ENCODE measurements around the gene CYP24A1. TPM values are rescaled to one million over a fixed set of nuclear protein-coding genes. Genes with fewer than 3 reads are reported as not detected.
A peak's percentile ranks its signal among the peaks of the same experiment; 100 is the strongest.
"Not testable (repeated sequence)": the region's sequence is repeated elsewhere in the genome, so short reads cannot be mapped to it uniquely, and the experiment has no call there.

The CYP24A1 gene
- total RNA-seq, 1 donor from 2014 or later, result not detected

GRCh38 chr20:54134445-54135220 lies 39.2 kb downstream of the CYP24A1 start:
- no peak for DNase-seq (ENCODE audit: low read depth in 2 of 2)

- no peak for DNase-seq (ENCODE audit: low read depth in 2 of 2)
Measured at GRCh38 chr20:54133434-54134427, 40.1 kb downstream of the CYP24A1 start.

DNA sequence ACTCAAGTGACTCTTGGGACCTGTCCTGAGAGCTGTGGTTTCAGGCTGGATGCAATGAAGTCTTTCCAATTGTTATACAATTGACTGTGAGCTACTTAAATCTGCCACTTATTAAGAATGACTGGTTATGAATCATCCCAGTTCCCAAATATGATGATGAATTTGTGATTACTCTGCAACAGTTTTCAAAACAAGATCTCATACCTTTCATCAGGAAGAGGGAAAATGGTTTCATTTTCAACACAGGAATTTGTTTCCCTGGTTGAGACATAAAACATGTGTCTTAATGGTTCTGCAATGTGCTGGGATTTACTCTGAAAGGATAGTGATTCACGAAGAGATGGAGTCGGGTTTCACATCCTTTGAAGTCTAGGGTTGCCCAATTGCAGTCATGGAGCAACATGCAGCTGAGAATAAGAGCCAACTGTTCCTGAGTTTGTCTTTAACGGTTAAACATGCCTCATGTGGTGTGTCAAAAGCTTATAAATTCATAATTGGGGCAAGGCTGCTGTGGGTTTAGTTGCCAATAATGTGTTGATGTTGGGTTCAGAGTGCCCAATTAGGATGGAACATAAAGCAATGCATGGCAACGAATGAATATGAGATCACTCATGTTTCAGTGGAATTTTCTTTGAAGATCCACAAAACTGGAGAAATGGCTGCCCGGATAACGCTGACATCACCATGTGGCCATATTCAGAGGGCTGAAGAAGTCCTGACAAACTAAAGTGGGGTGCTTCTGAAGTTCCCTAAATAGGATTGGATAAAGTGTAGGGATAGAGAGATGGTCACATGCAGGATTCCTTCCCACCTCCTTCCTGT lies 41.0 kb downstream of the CYP24A1 start:
- DNase-seq (ENCODE audit: low read depth in 2 of 2), result no peak

GRCh38 chr20:54131675-54132611 lies 41.8 kb downstream of the CYP24A1 start:
- no peak for DNase-seq (ENCODE audit: low read depth in 2 of 2)

- DNase-seq (ENCODE audit: low read depth in 2 of 2), result not testable (repeated sequence)
Measured at GRCh38 chr20:54131125-54131524, 42.7 kb downstream of the CYP24A1 start.

- no peak for DNase-seq (ENCODE audit: low read depth in 2 of 2)
Measured at GRCh38 chr20:54129350-54129749, 44.4 kb downstream of the CYP24A1 start.

DNA sequence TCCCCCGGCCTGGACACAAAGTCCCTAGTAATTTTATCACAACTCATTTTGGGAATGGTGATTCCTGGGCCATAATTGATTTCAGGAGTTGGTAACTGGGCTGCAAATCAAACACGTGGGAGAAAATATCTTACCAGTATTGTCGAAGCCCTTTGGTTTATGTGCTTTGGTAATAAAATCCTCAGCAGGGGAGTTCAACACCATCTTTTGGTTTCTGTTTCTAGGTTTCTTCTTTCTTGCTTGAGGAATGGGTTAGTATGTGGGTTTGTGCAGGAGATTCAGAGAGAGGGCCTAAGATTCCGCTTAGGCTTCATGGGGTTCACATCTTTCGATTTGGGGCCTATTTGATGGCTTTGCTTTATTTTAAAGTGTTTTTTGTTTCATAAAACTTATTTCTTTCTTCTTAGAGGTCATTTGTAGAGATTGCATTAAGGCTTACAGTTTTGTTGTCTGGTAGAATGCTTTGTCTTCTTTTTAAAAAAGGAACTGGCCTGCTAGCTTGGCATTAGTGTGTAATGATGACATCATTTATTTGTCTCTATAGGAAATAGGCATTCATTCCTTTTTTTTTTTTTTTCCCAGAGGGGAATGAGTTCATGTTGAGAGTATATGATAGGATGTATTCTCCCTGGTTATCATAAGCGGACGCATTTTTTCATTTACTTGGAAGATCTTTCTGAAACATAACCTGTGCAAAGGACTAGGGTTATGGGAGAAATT lies 45.8 kb downstream of the CYP24A1 start:
- DNase-seq (ENCODE audit: low read depth in 2 of 2), result no peak

- no peak for DNase-seq (ENCODE audit: low read depth in 2 of 2)
Measured at GRCh38 chr20:54126806-54127655, 46.8 kb downstream of the CYP24A1 start.

GRCh38 chr20:54126328-54126727 lies 47.5 kb downstream of the CYP24A1 start:
- DNase-seq (ENCODE audit: low read depth in 2 of 2), result not testable (repeated sequence)

DNA sequence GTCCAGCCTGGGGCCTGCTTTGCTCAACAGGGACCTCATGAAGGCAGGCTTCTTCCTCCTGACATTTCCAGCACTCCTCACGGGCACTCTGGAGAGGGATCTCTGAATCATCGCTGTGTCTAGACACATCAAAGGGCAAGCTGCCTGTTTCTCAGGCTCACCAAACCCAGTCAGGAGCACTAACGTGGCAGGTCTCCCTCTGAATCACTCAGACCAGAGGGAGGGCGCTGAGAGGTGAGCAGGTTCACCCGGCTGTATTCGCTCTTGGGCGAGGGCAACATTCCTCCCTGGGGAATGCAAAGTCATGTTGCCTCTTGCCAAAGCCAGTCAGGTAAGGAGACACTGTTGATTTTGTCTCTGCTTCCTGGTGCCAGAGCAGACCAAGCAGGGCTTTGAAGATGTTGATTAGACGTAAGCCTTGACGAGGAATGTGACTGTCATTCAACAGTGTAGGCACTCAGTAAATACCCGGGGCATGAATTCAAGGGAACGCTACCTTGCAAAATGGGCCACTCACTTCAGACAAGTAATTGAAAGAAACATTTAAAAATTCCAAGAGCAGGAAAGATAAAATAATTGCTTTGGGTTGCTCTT lies 50.1 kb downstream of the CYP24A1 start:
- peak in 1 of 2 donors; percentile 3 for DNase-seq (ENCODE audit: low read depth in 2 of 2)

DNA sequence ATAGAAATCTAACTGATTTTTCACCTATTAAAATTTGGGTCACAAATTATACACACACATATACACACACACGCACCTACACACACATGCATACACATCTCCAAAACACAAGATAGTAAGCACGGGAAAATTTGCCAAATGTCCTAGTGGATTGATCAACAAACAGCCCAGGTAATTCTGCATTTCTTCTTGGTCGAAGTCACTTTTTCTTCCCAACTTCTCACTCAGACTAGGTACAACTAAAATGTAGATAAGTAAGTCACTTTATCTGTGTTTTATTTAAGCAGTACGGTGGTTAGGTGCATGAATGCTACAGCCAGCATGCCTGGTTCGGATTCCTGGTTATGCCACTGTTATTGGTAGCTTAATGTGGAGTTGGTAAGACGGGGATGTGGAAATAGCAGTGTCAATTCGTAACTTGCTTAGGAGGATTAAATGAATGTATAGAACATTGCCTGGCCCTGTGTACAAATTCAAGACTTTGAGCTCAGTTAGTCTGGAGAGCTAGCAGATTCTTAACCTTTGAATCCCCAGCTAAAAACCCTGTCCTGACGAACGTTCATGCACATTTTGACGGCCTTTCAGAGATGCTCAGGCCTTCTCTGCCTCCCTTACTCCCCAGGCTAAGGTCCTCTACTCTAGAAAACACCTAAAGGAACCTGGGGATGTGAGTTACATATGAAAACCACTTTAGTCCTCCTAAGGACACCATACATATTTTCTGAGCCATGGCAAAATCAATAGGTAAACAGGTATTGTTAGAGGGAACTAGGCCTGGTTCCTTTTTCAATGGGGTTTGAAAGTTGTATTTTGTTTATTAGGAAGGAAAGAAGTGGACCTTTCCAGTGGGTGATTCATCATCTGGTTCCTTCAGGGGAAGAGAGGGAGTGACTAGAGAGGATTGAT lies 50.9 kb downstream of the CYP24A1 start:
- DNase-seq (ENCODE audit: low read depth in 2 of 2), result no peak

GRCh38 chr20:54122189-54122588 lies 51.6 kb downstream of the CYP24A1 start:
- no peak for DNase-seq (ENCODE audit: low read depth in 2 of 2)

GRCh38 chr20:54119744-54120143 lies 54.0 kb downstream of the CYP24A1 start:
- DNase-seq (ENCODE audit: low read depth in 2 of 2), result no peak

DNA sequence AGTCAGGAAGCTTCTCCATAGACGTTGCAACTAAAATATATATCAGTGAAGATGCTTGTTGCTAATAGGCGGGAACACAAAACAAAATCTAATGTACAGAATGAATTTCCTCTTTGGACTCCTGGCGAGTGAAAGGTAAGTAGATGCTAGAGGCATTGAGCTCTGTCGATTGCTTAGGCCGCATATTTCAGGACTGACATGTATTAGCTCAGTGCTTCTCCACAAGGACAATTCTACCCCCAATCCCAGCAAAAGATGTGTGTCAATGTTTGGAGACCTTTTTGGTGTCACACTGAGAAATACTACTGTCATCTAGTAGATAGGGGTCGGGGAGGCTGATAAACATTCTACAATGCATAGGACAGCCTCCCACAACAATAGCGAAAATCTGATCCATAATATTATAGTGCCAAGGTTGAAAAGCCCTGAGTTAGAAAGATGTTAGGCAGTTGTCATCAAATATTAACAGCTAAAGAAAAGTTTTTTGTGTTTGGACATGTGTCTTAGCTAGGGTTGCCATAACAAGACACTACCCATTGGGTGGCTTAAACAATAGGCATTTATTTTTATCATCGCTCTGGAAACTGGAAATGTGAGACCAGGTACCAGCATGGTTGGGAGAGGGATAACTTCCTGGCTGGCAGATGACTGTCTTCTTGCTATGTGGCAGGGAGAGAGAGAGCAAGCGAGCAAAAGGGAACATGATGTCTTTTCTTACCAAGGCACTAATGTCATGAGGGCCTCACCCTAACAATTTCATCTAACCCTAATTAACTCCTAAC lies 55.4 kb downstream of the CYP24A1 start:
- no peak for DNase-seq (ENCODE audit: low read depth in 2 of 2)

DNA sequence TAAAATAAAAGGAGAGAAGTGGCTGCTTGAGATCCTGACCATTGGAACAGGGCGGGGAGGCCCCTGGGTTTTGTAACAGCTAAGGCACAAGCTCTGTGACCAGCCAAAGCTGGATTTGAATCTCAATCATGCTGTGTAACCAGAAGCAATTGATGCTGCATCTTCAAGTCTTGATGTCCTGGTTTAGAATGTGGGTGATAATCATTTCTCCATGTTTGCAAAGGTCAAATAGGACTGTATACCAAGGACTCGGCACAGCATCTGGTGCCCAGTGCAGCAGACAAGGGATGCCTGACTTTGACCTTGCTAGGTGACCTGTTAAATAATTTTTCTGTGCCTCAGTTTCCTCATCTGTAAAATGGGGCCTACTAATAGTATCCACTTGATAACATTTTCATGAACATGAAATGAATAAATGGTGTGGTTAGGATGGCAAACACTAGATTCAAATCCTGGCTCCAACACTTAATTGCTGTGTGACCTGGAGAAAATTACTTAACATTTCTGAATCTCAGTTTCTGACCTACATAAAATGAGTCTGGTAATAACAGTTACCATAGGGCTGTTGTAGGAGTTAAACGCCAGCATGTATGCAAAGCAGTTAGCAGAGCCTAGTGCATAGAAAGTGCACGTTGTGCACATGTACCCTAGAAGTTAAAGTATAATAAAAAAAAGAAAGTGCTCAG lies 57.1 kb downstream of the CYP24A1 start:
- DNase-seq (ENCODE audit: low read depth in 2 of 2), result no peak
